ENCODE data around the gene RNLS.
A peak's percentile ranks its signal among the peaks of the same experiment; 100 is the strongest.

RNLS gene

GRCh38 chr10:88477343-88478085, 105.6 kb downstream of the RNLS start:
- no peak overlapping the region for H3K27ac Mint-ChIP-seq
- peaks cover 8% of the 10 kb centered on the region for H3K27me3 Mint-ChIP-seq
- no peak overlapping the region for H3K4me3 Mint-ChIP-seq
- ATAC-seq: no peak
- no peak for DNase-seq
- no peaks in the 10 kb centered on the region for H3K4me1 Mint-ChIP-seq
- peaks cover 5 to 7% of the 10 kb centered on the region in 2 donors for H3K9me3 Mint-ChIP-seq

DNA sequence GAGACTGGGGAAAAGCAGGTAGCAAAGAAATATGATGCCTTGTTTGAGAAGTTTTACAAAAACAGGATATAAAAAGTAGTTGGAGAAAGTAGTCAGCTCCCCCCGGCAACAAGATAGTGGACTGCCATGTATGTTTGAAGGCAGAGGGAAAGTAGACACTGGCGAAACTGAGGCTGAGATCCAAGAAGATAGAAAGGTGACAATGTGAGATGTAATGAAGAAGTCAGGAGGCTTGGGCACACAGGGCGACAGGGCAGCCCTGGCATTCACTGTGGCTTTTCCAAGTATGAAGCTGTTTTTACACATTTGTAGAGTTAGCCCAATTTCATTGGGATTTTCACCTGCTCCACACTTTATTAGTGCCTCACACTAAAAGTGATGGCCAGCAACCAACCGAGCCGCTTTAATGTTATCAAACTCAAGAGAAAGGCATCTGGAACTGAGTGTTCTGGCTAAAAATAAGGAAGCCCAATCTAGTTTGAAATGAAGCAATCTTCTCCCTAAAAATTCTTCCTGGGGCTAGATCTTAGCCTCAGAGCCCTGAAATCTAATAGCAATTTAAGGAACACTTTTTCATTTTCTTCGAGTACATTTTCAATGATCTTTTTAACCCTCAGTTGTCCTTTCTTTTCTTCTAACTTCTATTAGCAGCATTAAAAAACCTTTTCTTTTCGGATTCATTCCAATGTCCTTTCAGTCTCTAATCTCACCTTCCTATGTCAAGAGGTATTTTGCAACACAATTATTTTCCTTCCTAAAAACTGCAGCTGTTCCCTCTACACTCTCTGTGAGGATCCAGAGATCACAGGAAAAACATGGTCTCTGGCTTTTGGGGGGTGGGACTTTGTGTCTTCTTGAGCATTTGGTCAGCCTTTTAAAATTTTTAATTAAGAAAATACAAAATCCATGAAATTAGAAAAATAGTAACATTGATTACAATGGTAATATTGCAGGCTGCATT, 108.0 kb downstream of the RNLS start:
- Mint-ChIP-seq H3K9me3 (no peaks in the 10 kb centered on the region), H3K27ac (peak overlapping the region in 1 of 2 donors; percentile 9), H3K4me3 (no peak overlapping the region)

DNA sequence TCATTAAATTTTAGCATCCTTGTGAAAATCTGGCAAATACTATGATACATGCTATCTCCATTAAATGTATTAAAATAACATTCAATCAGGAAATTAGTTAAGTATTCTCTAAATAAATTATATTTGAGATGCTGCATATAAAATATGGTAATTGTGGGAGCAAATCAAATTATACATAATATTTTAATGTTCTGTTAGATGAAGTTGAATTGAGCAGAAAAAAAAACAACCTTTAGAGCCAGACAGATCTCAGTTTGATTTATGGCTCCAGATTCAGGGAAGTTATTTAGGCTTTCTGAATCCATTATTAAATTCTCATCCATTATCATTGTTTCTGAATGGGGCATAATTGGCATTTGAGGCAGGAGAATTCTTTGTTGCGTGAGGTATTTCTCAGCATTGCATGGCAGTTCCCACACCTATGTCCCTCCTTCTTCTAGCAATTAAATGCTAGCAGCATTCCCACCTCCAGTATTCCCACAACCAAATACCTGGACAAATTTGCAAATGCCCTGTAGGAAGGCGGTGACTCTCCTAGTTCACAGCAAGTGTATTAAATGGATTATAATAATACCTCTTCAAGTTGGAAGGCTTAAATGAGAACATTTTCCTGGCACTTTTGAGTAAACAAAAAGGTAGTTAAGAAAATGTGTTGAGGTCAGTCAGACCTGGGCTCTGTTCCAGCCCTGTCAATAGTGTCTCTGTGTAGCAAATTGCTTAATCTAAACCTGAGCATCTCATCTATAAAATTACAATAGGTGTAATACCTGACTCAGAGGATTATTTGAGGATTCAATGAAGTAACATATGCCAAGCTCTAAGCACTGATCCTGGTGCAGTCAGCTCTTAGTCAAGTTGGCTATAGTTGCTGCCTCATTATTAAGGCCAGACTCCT, 108.9 kb downstream of the RNLS start:
- DNase-seq (no peak), ATAC-seq (no peak)
- no peak overlapping the region for H3K4me3 Mint-ChIP-seq

More for the DNA sequence above, 108.0 kb downstream of the RNLS start:
- DNase-seq: no peak
- ATAC-seq: no peak
- no peaks in the 10 kb centered on the region for H3K4me1 Mint-ChIP-seq
- no peaks in the 10 kb centered on the region for H3K27me3 Mint-ChIP-seq

DNA sequence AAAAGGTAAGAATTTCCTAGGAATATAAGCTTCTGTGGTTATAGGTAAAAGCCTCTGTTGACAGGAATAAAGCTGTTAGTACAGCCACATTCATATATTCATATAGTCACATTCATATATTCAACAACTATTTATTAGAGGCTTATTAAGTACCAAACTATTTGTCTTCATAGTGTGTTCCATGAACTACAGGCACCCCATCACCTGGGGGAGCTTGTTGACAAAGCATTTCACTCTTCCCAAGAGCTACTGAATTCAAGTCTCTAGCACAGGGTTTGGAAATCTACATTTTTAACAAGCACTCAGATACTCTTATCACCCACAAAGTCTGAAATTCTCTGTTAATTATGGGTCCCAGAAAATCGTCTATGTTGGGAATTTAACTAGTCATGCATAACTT, 110.6 kb downstream of the RNLS start:
- ATAC-seq: no peak
- no peak for DNase-seq
- no peaks in the 10 kb centered on the region for H3K4me1 Mint-ChIP-seq
- no peak overlapping the region for H3K27ac Mint-ChIP-seq
- no peak overlapping the region for H3K4me3 Mint-ChIP-seq
- H3K27me3 Mint-ChIP-seq: no peaks in the 10 kb centered on the region
- no peaks in the 10 kb centered on the region for H3K9me3 Mint-ChIP-seq

More for the DNA sequence above, 108.9 kb downstream of the RNLS start:
- no peaks in the 10 kb centered on the region for H3K27me3 Mint-ChIP-seq
- no peaks in the 10 kb centered on the region for H3K4me1 Mint-ChIP-seq
- peak overlapping the region in 1 of 2 donors; percentile 9 for H3K27ac Mint-ChIP-seq
- no peaks in the 10 kb centered on the region for H3K9me3 Mint-ChIP-seq

DNA sequence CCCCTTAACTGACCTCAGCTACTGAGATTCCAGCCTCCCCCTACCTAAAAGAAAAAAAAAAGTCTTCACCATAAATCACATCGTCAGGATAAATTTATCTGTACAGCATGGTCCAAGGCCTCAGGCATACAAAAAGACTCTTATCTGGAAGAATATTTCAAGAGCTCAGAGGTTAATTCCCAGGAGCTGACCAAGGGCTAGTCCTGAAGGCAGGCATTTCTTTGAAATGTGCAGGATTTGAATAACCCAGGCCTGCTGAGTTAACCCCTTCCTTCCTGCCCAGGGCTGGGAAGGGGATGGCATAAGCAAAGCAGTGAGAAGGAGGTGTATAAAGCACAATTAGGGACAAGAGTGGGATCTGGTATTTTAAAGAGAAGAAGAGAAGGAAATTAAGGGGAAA, 111.2 kb downstream of the RNLS start:
- Mint-ChIP-seq H3K27ac (no peak overlapping the region), H3K4me1 (no peaks in the 10 kb centered on the region), H3K9me3 (no peaks in the 10 kb centered on the region), H3K4me3 (no peak overlapping the region), H3K27me3 (no peaks in the 10 kb centered on the region)
- ATAC-seq: no peak
- no peak for DNase-seq

DNA sequence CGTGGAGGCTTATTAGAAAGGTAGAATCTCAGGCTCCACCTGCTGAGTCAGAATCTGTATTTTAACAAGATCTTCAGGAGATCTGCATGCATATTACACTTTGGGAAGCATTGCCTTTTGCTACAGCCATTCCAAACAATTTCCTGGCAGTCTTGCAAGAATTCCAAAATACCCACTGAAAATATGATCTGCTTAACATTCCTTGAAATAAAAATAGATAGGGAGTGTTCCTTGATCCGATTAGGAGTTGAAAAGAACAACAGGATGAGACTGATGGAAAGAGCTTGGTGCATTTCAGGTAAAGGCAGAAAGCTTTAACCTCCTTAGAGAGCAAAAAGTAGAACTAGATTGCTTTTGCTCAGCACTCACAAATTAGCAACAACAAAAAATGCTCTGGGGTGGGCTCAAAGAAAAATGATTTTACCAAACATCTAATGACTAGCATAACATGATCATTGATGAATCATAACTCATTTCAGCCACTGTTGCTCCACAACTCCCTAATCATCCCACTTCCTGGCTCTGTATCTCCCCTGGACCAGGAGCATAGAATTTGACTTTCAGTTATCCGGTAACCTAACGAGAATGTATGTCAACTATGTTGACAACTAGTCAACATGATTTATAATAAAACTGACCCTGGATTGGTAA, 115.2 kb downstream of the RNLS start:
- Mint-ChIP-seq H3K27me3 (no peaks in the 10 kb centered on the region), H3K4me3 (no peak overlapping the region), H3K9me3 (no peaks in the 10 kb centered on the region), H3K4me1 (no peaks in the 10 kb centered on the region), H3K27ac (no peak overlapping the region)
- DNase-seq: no peak
- no peak for ATAC-seq

- Mint-ChIP-seq H3K4me3 (no peak overlapping the region), H3K27ac (no peak overlapping the region), H3K27me3 (no peaks in the 10 kb centered on the region), H3K4me1 (no peaks in the 10 kb centered on the region), H3K9me3 (no peaks in the 10 kb centered on the region)
- no peak for ATAC-seq
- no peak for DNase-seq
Measured at GRCh38 chr10:88466786-88467185, 116.3 kb downstream of the RNLS start.

DNA sequence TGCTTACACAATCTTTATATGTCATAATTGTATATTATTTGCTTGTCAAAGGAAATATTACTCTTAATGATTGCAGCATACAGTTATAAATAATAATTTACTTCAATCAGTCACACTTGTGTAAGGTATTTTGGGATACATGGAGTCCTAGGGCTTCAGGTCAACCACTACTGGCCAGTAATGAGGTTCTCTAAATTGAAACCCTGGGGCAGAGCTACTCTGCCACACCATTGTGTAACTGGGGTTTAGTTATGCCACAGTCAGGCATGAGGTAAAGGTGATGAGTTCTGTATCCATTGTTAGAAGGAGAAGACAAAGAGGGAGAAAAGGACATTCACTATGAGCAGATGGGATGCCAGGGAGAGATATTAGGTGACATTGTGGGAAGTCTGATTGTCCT, 117.4 kb downstream of the RNLS start:
- no peak overlapping the region for H3K27ac Mint-ChIP-seq

DNA sequence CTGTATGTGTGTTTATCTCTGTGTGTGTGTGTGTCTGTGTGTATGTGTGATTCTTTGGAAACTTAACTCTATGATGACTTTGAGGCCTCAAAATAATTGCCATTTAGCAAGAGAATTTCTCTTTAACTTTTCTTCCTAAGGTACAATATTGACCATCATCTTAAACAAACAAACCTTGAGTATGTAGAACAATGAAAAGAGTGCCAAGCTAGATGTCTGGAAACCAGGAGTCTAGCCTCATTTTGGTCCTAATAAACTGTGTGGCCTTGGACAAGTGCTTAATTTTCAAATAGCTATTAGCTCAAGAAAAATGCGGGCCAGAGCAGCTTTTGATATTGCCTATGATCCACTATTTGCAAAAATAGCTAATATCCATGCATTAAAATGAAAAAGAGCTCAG, 119.3 kb downstream of the RNLS start:
- no peak overlapping the region for H3K27ac Mint-ChIP-seq
- H3K4me1 Mint-ChIP-seq: no peaks in the 10 kb centered on the region
- no peak for DNase-seq
- no peak overlapping the region for H3K4me3 Mint-ChIP-seq
- H3K27me3 Mint-ChIP-seq: no peaks in the 10 kb centered on the region
- no peak for ATAC-seq
- no peaks in the 10 kb centered on the region for H3K9me3 Mint-ChIP-seq

More for the DNA sequence above, 117.4 kb downstream of the RNLS start:
- no peaks in the 10 kb centered on the region for H3K27me3 Mint-ChIP-seq
- DNase-seq (no peak), ATAC-seq (no peak)
- H3K9me3 Mint-ChIP-seq: no peaks in the 10 kb centered on the region
- no peak overlapping the region for H3K4me3 Mint-ChIP-seq
- no peaks in the 10 kb centered on the region for H3K4me1 Mint-ChIP-seq

GRCh38 chr10:88461426-88461825, 121.7 kb downstream of the RNLS start:
- no peak overlapping the region for H3K4me3 Mint-ChIP-seq
- no peak overlapping the region for H3K27ac Mint-ChIP-seq
- ATAC-seq: no peak
- DNase-seq: no peak
- H3K4me1 Mint-ChIP-seq: no peaks in the 10 kb centered on the region
- no peaks in the 10 kb centered on the region for H3K27me3 Mint-ChIP-seq
- no peaks in the 10 kb centered on the region for H3K9me3 Mint-ChIP-seq

DNA sequence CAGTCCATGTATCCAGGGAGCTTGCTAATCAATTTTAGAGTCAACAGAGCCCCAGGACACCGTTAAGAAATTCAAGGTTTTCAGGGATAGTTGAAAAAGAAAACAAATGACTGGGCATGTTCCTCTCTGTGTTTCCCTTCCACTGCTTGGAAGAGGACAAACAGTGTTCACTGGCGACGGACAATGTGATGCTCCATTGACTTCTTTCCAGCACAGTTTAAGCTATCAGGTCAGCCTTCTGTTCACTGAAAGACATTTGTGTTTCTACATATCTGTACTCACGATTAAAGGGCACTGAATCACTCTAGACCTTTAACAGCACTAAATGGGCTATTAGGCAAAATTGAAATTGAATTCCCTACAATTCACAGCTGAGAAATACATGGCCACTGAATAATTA, 123.6 kb downstream of the RNLS start:
- Mint-ChIP-seq H3K4me1 (no peaks in the 10 kb centered on the region), H3K27ac (no peak overlapping the region), H3K27me3 (no peaks in the 10 kb centered on the region), H3K4me3 (no peak overlapping the region), H3K9me3 (no peaks in the 10 kb centered on the region)
- ATAC-seq (no peak), DNase-seq (no peak)

DNA sequence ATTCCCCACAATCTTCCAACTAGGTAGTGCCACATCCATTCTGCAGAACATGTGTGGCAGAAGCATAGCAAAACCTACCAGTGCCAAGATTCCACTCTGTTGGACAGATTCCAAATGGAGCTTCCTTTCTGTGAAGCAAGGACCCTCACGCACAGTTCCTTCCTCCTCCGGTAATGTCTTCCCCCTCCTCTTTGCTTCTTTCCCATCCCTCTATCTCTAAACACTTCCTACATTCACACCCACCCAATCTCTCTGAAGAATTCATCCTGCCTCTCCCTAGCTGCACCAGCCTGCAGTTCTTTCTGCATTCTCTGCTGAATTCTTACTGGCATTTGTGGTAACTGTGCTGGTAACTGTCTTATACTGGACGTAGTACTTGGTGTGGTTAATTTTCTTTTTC, 124.9 kb downstream of the RNLS start:
- no peaks in the 10 kb centered on the region for H3K27me3 Mint-ChIP-seq
- DNase-seq (no peak), ATAC-seq (no peak)
- H3K9me3 Mint-ChIP-seq: no peaks in the 10 kb centered on the region
- peak overlapping the region in 1 of 2 donors; percentile 28 for H3K27ac Mint-ChIP-seq
- H3K4me3 Mint-ChIP-seq: no peak overlapping the region
- no peaks in the 10 kb centered on the region for H3K4me1 Mint-ChIP-seq

DNA sequence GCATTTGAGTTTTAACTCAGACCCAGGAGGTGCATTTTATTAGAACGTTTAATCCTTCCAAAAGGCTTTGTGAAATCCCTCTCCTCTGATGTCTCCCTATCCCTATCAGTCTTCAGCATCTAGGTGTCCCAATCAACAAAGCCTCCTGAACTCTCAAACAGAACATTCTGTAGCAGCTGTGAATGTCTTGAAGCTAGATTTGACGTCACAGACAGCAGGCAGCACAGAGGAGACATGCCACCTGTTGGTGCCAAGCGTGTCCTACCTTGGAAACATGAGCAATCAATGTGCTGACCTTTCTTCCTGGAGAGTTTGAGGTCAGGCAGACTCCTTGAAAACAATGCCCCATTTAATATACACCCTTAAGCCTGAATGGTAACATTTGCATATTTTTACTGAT, 125.5 kb downstream of the RNLS start:
- ATAC-seq (no peak), DNase-seq (no peak)
- Mint-ChIP-seq H3K4me3 (no peak overlapping the region), H3K9me3 (no peaks in the 10 kb centered on the region), H3K4me1 (no peaks in the 10 kb centered on the region), H3K27ac (no peak overlapping the region), H3K27me3 (no peaks in the 10 kb centered on the region)

DNA sequence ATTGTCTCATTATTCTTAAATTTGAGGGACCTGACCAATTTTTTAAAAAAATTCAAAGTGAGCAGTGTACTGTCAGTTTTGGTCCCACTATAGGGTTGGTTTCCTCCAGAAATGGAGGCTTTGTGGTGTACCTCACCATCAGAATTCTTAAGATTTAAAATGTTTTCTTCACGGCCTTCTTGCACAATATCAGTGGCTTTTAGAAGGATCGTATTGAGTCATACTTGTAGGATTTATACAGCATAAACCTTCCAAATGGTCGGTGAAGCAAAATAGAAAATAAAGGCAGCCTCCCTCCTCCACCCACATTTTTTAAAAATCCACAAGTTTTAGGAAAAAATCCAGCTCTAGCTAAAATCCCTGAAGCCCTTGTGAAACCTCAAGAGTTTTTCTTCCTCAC, 126.4 kb downstream of the RNLS start:
- Mint-ChIP-seq H3K4me1 (no peaks in the 10 kb centered on the region), H3K27ac (no peak overlapping the region), H3K4me3 (no peak overlapping the region), H3K9me3 (no peaks in the 10 kb centered on the region), H3K27me3 (no peaks in the 10 kb centered on the region)
- ATAC-seq (no peak), DNase-seq (no peak)

GRCh38 chr10:88455831-88456230, 127.3 kb downstream of the RNLS start:
- H3K4me3 Mint-ChIP-seq: no peak overlapping the region
- H3K27ac Mint-ChIP-seq: no peak overlapping the region
- no peaks in the 10 kb centered on the region for H3K4me1 Mint-ChIP-seq
- no peaks in the 10 kb centered on the region for H3K27me3 Mint-ChIP-seq
- ATAC-seq: no peak
- DNase-seq: no peak
- no peaks in the 10 kb centered on the region for H3K9me3 Mint-ChIP-seq
